Endothelial cell of umbilical vein (primary cell): ENCODE results near the gene MYPN. TPM values are rescaled to one million over a fixed set of nuclear protein-coding genes. Genes with fewer than 3 reads are reported as not detected.

ENCODE experiments used
- BruUV-seq: library from RNA; stranded (reverse); fragments of 400-500 nt; replicated peaks from 2 replicates; lab custom pipeline; 2021; lab: Mats Ljungman, UMichigan
- CTCF ChIA-PET: fragments of 300-600, 350-600 bp; sonication (Branson Sonifier 250); formaldehyde crosslinking; loops from one replicate; lab custom pipeline; 2021; ENCODE audit warnings: antibody characterized with exemption, inconsistent platforms; lab: Charles Lee
- POLR2A ChIA-PET: fragments of 300-600, 350-600 bp; sonication (Branson Sonifier 250); formaldehyde crosslinking; loops from one replicate; lab custom pipeline; 2021; ENCODE audit warnings: antibody characterized with exemption, inconsistent platforms; lab: Charles Lee
- DNase-seq: peaks from one replicate; pipeline ENCODE4 v3.0.0-alpha.2; 2011; ENCODE audit warnings: low read depth, low spot score
- FAIRE-seq: peaks from 2 replicates; lab custom pipeline; 2011; peaks lifted over from hg19 to GRCh38; lab: Jason Lieb, UNC
- H2AFZ ChIP-seq: 2 replicates; pipeline ENCODE4 v1.6.0; 2012; ENCODE audit warnings: low read depth, low read length, control low read depth, inconsistent platforms
- H3K27ac ChIP-seq: 2 replicates; pipeline ENCODE4 v1.5.1; 2011; ENCODE audit warnings: low read depth, mild to moderate bottlenecking, control low read depth, low read length, moderate library complexity; ENCODE audit not compliant: insufficient read depth
- H3K27me3 ChIP-seq, 2 experiments: 2 replicates each; pipeline versions ENCODE4 v1.6.0 to v1.6.1; 2011; ENCODE audit warnings: low read length in 2 of 2, mixed read lengths in 1 of 2; ENCODE audit not compliant: control insufficient read depth in 2 of 2, insufficient read depth in 2 of 2
- H3K36me3 ChIP-seq, 2 experiments: 2 replicates in 1 of 2; 3 replicates in 1 of 2; pipeline ENCODE4 v1.5.1; 2011; ENCODE audit warnings: low read length in 2 of 2, mild to moderate bottlenecking in 1 of 2, moderate library complexity in 1 of 2; ENCODE audit not compliant: control insufficient read depth in 2 of 2, insufficient read depth in 2 of 2; ENCODE audit errors: extremely low read depth in 1 of 2
- H3K4me1 ChIP-seq: 3 replicates; pipeline ENCODE4 v1.5.1; 2011; ENCODE audit warnings: mild to moderate bottlenecking, low read length; ENCODE audit not compliant: control insufficient read depth, insufficient read depth; ENCODE audit errors: extremely low read depth
- H3K4me2 ChIP-seq: 2 replicates; pipeline ENCODE4 v1.6.1; 2011; ENCODE audit warnings: low read length, control low read depth, mixed read lengths; ENCODE audit not compliant: insufficient read depth
- H3K4me3 ChIP-seq, 3 experiments: fragments of 200-600 bp in 1 of 3; sonication (generic), shearing (Covaris generic) in 1 of 3; replicated peaks in 1 of 3; 2 replicates each; pipeline ENCODE4 v1.5.1; 2011 to 2016; ENCODE audit warnings: control low read depth in 3 of 3, low read length in 3 of 3, mild to moderate bottlenecking in 2 of 3, inconsistent platforms in 1 of 3, low read depth in 1 of 3, moderate library complexity in 1 of 3; ENCODE audit not compliant: insufficient read depth in 1 of 3
- H3K79me2 ChIP-seq: 2 replicates; pipeline ENCODE4 v1.6.0; 2012; ENCODE audit warnings: low read length, inconsistent platforms; ENCODE audit not compliant: control insufficient read depth, insufficient read depth
- H3K9ac ChIP-seq: replicated peaks from 2 replicates; pipeline ENCODE3; 2011; ENCODE audit warnings: low read length, control low read depth; ENCODE audit not compliant: insufficient read depth; ENCODE audit errors: extremely low read depth
- H3K9me1 ChIP-seq: replicated peaks from 3 replicates; pipeline ENCODE4 v1.6.0; 2011; ENCODE audit warnings: mild to moderate bottlenecking, low read length; ENCODE audit not compliant: control insufficient read depth, insufficient read depth; ENCODE audit errors: extremely low read depth
- H3K9me3 ChIP-seq: replicated peaks from 2 replicates; pipeline ENCODE4 v1.5.1; 2012; ENCODE audit warnings: low read length, inconsistent platforms; ENCODE audit not compliant: control insufficient read depth, insufficient read depth
- H4K20me1 ChIP-seq: replicated peaks from 2 replicates; pipeline ENCODE3; 2011; ENCODE audit warnings: mild to moderate bottlenecking, low read length; ENCODE audit not compliant: control insufficient read depth, insufficient read depth; ENCODE audit errors: extremely low read depth
- EZH2 ChIP-seq: IDR thresholded peaks from 2 replicates; pipeline ENCODE4 v1.6.1; 2012; ENCODE audit warnings: borderline replicate concordance, low read depth, mild to moderate bottlenecking, moderate library complexity, low read length, inconsistent platforms; ENCODE audit not compliant: severe bottlenecking
- FOS ChIP-seq: IDR thresholded peaks from 2 replicates; pipeline ENCODE4 v1.6.1; 2011; ENCODE audit warnings: mild to moderate bottlenecking, low read length, moderate library complexity, borderline replicate concordance; ENCODE audit not compliant: insufficient read depth
- GATA2 ChIP-seq: IDR thresholded peaks from 2 replicates; pipeline ENCODE4 v1.7.0; 2011; ENCODE audit warnings: low read depth, mild to moderate bottlenecking, moderate library complexity, mixed read lengths, low read length; ENCODE audit not compliant: insufficient read length, insufficient read depth
- JUN ChIP-seq: IDR thresholded peaks from 2 replicates; pipeline ENCODE4 v1.6.1; 2011; ENCODE audit warnings: borderline replicate concordance, low read depth; ENCODE audit not compliant: insufficient read length, insufficient read depth
- MYC ChIP-seq: IDR thresholded peaks from one replicate; pipeline ENCODE4 v1.6.1; 2011; ENCODE audit warnings: mild to moderate bottlenecking, low read depth, low read length
- POLR2A ChIP-seq: IDR thresholded peaks from 2 replicates; pipeline ENCODE4 v1.6.1; 2012; ENCODE audit warnings: low read depth, mild to moderate bottlenecking, control low read depth, low read length
- POLR2AphosphoS5 ChIP-seq: IDR thresholded peaks from 2 replicates; pipeline ENCODE4 v1.6.1; 2012; ENCODE audit warnings: low read depth, mild to moderate bottlenecking, control low read depth, low read length, moderate library complexity; ENCODE audit not compliant: insufficient read depth
- dilution Hi-C: fragments of 300-500 bp; cut with MboI; formaldehyde crosslinking; loops from one replicate; pipeline ENCODE4 v1.15.0; 2019; ENCODE audit warnings: low sequenced_read_pairs; ENCODE audit not compliant: extremely low pct_ligation_motif_present
- intact Hi-C: fragments of 100-400 bp; cut with micrococcal nuclease; formaldehyde crosslinking; loops from one replicate; pipeline ENCODE4 v1.10.0; 2022
- polyA plus RNA-seq, 4 experiments: library from polyadenylated mRNA; depleted of rRNA in 3 of 4; stranded (reverse) in 3 of 4; unstranded in 1 of 4; fragments of >200 nt; gene quantifications; 2 replicates each; pipeline versions ENCODE4 v1.2.1 to v1.2.3, GENCODE V29; 2011 to 2012; ENCODE audit warnings: missing spikeins in 1 of 4
- total RNA-seq: library from RNA; stranded (reverse); gene quantifications from 2 replicates; pipeline ENCODE4 v1.2.3, GENCODE V29; 2021
- TF ChIP-seq, protein P1 (sequence below), 2 donors: IDR thresholded peaks; 1 replicate in 1 of 2; 2 replicates in 1 of 2; pipeline ENCODE4 v1.5.1; 2011; ENCODE audit warnings: low read length in 2 of 2, mild to moderate bottlenecking in 2 of 2, moderate library complexity in 2 of 2, control low read depth in 1 of 2, inconsistent platforms in 1 of 2, low read depth in 1 of 2; ENCODE audit not compliant: insufficient read depth in 1 of 2; ENCODE audit errors: extremely low read depth in 1 of 2
- TF ChIP-seq, protein P2 (sequence below): IDR thresholded peaks from 2 replicates; pipeline ENCODE4 v1.6.1; 2011; ENCODE audit not compliant: insufficient read depth, insufficient read length

MYPN gene
- total and polyA plus RNA-seq, 2 donors (not counting 3 experiments of a cell fraction or from before 2014, with no cell fraction given): 0.01 TPM; not detected in 1

DNA sequence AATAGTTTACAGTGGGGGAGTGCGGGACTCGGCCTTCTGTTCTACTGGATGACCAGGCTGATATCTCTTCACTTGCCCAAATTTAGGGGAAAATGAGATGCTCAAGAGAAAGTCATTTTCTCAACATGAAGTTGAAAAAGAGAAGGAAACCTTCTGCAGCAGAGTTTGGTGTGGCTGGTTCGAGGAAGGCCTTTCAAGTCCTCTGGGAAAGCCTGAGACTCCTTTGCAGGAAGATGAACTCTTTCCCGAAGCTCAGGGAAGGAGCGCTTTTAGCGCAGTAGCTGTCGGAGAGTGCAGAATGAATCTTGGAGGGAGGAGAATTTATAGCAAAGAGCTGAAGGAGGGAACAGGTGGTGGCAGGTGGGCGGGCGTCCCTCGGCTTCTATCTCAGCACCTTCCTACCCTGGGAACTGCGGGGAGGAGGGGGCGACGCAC, 122.5 kb downstream of the MYPN start, which contains the start of gene ATOH7:
TSS of gene ATOH7 (minus strand) at position 297 of the 435 bp plus-strand sequence. CDS start 436 bp downstream, outside the sequence.
- peaks cover 12% of the 10 kb centered on the region for H3K4me1 ChIP-seq
- dilution Hi-C loops (no loop called here), intact Hi-C loops (no loop called here)
- H3K27me3 ChIP-seq: peaks cover 25 to 29% of the 10 kb centered on the region in 2 experiments
- no peaks in the 10 kb centered on the region for H3K9me1 ChIP-seq
- H3K79me2 ChIP-seq: no peaks in the 10 kb centered on the region
- no peaks in the 10 kb centered on the region for H3K9me3 ChIP-seq
- no peaks in the 10 kb centered on the region for H3K36me3 ChIP-seq
- H3K9ac ChIP-seq: peak within 1 kb of the TSS; percentile 62
- POLR2A ChIA-PET: no interaction called here
- no TSS peak for BruUV-seq
- H3K4me3 ChIP-seq: peak within 1 kb of the TSS; percentile 37 to 72 (median 58)
- FAIRE-seq (no peak), DNase-seq (no peak)
- CTCF ChIA-PET: interaction anchor here (0.8 to 4.2 kb wide), 5 partner anchors 9 to 116 kb away, joined by 3 to 38 read pairs (median 3); no protein-coding TSS in a partner anchor
- peak within 1 kb of the TSS; percentile 82 for H3K4me2 ChIP-seq
- no peak within 1 kb of the TSS for H3K27ac ChIP-seq
- no peaks in the 10 kb centered on the region for H4K20me1 ChIP-seq
- TF ChIP-seq MYC (no peak), POLR2A (no peak), FOS (no peak), JUN (no peak), POLR2AphosphoS5 (no peak), EZH2 (no peak), GATA2 (no peak)
- TF ChIP-seq, protein P1, sequence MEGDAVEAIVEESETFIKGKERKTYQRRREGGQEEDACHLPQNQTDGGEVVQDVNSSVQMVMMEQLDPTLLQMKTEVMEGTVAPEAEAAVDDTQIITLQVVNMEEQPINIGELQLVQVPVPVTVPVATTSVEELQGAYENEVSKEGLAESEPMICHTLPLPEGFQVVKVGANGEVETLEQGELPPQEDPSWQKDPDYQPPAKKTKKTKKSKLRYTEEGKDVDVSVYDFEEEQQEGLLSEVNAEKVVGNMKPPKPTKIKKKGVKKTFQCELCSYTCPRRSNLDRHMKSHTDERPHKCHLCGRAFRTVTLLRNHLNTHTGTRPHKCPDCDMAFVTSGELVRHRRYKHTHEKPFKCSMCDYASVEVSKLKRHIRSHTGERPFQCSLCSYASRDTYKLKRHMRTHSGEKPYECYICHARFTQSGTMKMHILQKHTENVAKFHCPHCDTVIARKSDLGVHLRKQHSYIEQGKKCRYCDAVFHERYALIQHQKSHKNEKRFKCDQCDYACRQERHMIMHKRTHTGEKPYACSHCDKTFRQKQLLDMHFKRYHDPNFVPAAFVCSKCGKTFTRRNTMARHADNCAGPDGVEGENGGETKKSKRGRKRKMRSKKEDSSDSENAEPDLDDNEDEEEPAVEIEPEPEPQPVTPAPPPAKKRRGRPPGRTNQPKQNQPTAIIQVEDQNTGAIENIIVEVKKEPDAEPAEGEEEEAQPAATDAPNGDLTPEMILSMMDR (IDR thresholded peaks at IDR 0.05; ENCODE audit: extremely low read depth in 1 of 2, insufficient read depth in 1 of 2, low read depth in 1 of 2, low read length in 2 of 2): no peak
- TF ChIP-seq, protein P2, sequence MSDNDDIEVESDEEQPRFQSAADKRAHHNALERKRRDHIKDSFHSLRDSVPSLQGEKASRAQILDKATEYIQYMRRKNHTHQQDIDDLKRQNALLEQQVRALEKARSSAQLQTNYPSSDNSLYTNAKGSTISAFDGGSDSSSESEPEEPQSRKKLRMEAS: no peak
- peak within 1 kb of the TSS; percentile 96 for H2AFZ ChIP-seq
